Measurements from ENCODE around the gene LEMD2.

The LEMD2 gene

DNA sequence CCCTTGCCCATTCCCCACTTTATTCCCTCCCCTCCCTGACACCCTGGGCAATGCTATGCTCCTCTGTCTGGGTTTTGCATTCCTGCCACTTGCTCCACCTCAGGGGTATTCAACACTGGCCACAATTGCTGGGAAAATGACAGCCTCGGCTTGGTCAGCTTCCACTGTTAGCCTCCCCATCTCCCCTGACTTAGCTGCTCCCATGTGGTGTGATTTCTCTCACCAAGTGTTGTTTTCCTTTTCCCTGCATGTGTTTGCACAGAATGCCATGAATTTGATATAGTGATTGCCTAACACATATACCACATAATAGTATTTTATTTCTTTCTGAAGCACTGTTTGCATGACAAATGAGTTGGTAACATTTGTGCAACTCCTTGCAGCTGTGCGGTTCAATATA lies 1.4 kb upstream of the LEMD2 start:
- no peak for DNase-seq (ENCODE audit: low read depth)
- peaks cover 22% of the 10 kb centered on the region for H3K27me3 ChIP-seq (replicated peaks; ENCODE audit: control insufficient read depth, insufficient read depth, low read length)
- H3K9ac ChIP-seq (ENCODE audit: low read length), result no peak overlapping the region
- no peak overlapping the region for H3K4me3 ChIP-seq (ENCODE audit: low read length)
- H3K4me1 ChIP-seq (ENCODE audit: control insufficient read depth, insufficient read depth, low read length), result peaks cover 57% of the 10 kb centered on the region
- H3K36me3 ChIP-seq (ENCODE audit: control insufficient read depth, insufficient read depth, low read length, severe bottlenecking), result no peaks in the 10 kb centered on the region
- H3K9me3 ChIP-seq (ENCODE audit: control insufficient read depth, low read length), result no peaks in the 10 kb centered on the region

GRCh38 chr6:33789550-33789895 lies 593 bp upstream of the LEMD2 start:
- H3K36me3 ChIP-seq (ENCODE audit: control insufficient read depth, insufficient read depth, low read length, severe bottlenecking), result peaks cover 5% of the 10 kb centered on the region
- DNase-seq (ENCODE audit: low read depth), result no peak
- H3K4me3 ChIP-seq (ENCODE audit: low read length), result peak overlapping the region; percentile 88
- peaks cover 21% of the 10 kb centered on the region for H3K27me3 ChIP-seq (replicated peaks; ENCODE audit: control insufficient read depth, insufficient read depth, low read length)
- H3K4me1 ChIP-seq (ENCODE audit: control insufficient read depth, insufficient read depth, low read length), result peaks cover 62% of the 10 kb centered on the region
- peak overlapping the region; percentile 74 for H3K9ac ChIP-seq (ENCODE audit: low read length)
- no peaks in the 10 kb centered on the region for H3K9me3 ChIP-seq (ENCODE audit: control insufficient read depth, low read length)

DNA sequence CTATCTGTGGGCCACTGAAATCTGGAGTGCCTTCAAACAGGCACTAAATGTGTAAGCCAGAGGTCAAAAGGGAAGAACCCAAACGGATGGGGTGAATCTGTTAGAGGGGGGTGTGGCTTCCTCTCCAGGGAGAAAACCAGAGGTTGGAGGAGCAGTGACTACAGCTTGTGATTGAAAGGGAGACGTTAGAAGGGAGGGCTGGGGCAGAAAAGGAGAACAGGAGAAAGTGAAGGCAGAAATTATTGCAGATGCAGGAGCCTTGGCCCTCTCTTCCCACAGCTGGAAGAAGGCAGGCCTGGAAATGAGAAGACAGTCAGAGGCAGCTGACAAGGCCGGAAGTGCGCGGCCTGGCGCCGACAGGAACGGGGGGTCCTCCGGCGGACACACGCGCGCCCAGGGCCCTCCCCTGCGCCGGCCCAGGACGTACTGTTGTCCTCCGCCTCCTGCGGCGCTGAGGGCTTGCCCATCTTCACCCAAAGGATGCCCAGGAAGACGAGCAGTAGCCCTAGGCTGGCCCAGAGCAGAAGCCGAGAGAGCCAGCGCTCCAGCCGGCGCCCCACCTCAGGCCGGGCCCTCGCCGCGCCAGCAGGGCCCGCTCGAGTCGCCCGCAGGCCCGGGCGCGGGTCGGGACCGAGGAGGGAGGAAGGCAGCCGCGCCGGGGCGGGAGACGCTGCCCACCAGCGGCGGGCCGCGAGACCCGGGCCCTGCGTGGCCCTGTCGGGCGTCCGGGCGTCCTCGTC lies 806 bp downstream of the LEMD2 start:
- Histone ChIP-seq H3K27me3 (replicated peaks; ENCODE audit: control insufficient read depth, insufficient read depth, low read length) (peaks cover 8% of the 10 kb centered on the region), H3K9ac (ENCODE audit: low read length) (peak overlapping the region; percentile 96), H3K4me1 (ENCODE audit: control insufficient read depth, insufficient read depth, low read length) (peaks cover 62% of the 10 kb centered on the region), H3K9me3 (ENCODE audit: control insufficient read depth, low read length) (no peaks in the 10 kb centered on the region), H3K36me3 (ENCODE audit: control insufficient read depth, insufficient read depth, low read length, severe bottlenecking) (peaks cover 17% of the 10 kb centered on the region), H3K4me3 (ENCODE audit: low read length) (peak overlapping the region; percentile 88)
- peak; percentile 84 for DNase-seq (ENCODE audit: low read depth)

DNA sequence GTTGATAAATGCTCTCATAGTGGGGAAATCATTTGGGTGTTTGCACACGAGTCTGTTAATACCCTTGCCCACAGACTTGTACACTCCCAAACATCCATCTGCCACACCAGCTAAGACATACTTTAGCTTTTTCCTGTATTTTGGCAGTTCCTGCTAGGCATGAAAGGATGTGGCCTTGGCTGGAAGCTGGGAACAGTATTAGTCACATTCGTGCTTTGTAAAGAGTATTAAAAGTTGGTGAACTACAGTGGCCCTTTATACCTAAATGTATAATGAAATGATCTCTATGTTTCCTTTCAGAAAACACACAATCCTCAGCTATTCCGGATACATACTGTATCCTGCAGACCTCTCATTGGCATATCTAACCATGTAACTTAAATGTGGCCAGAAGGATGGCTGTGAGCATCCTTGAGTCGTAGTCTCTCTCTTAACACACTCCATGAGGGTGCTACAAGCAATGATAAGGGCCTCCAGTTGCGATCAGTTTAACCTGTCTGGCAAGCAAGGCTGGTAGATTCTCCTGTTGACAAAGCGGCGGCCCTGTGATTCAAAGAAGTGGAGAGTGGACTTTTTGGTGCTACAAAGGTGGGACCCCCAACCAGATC lies 1.5 kb downstream of the LEMD2 start:
- H3K9ac ChIP-seq (ENCODE audit: low read length), result peak overlapping the region; percentile 96
- no peaks in the 10 kb centered on the region for H3K9me3 ChIP-seq (ENCODE audit: control insufficient read depth, low read length)
- peaks cover 2% of the 10 kb centered on the region for H3K27me3 ChIP-seq (replicated peaks; ENCODE audit: control insufficient read depth, insufficient read depth, low read length)
- H3K36me3 ChIP-seq (ENCODE audit: control insufficient read depth, insufficient read depth, low read length, severe bottlenecking), result peaks cover 24% of the 10 kb centered on the region
- peak overlapping the region; percentile 88 for H3K4me3 ChIP-seq (ENCODE audit: low read length)
- H3K4me1 ChIP-seq (ENCODE audit: control insufficient read depth, insufficient read depth, low read length), result peaks cover 62% of the 10 kb centered on the region
- DNase-seq (ENCODE audit: low read depth), result peak; percentile 32

GRCh38 chr6:33786736-33787135 lies 2.2 kb downstream of the LEMD2 start:
- no peak for DNase-seq (ENCODE audit: low read depth)
- Histone ChIP-seq H3K4me3 (ENCODE audit: low read length) (peak overlapping the region; percentile 88), H3K9ac (ENCODE audit: low read length) (peak overlapping the region; percentile 96), H3K27me3 (replicated peaks; ENCODE audit: control insufficient read depth, insufficient read depth, low read length) (no peaks in the 10 kb centered on the region), H3K9me3 (ENCODE audit: control insufficient read depth, low read length) (no peaks in the 10 kb centered on the region), H3K4me1 (ENCODE audit: control insufficient read depth, insufficient read depth, low read length) (peaks cover 61% of the 10 kb centered on the region), H3K36me3 (ENCODE audit: control insufficient read depth, insufficient read depth, low read length, severe bottlenecking) (peaks cover 28% of the 10 kb centered on the region)

- Histone ChIP-seq H3K36me3 (ENCODE audit: control insufficient read depth, insufficient read depth, low read length, severe bottlenecking) (peaks cover 37% of the 10 kb centered on the region), H3K4me3 (ENCODE audit: low read length) (peak overlapping the region; percentile 88), H3K4me1 (ENCODE audit: control insufficient read depth, insufficient read depth, low read length) (peaks cover 61% of the 10 kb centered on the region), H3K27me3 (replicated peaks; ENCODE audit: control insufficient read depth, insufficient read depth, low read length) (no peaks in the 10 kb centered on the region), H3K9me3 (ENCODE audit: control insufficient read depth, low read length) (no peaks in the 10 kb centered on the region), H3K9ac (ENCODE audit: low read length) (peak overlapping the region; percentile 96)
- peak; percentile 51 for DNase-seq (ENCODE audit: low read depth)
These were observed 3.2 kb downstream of the LEMD2 start for GRCh38 chr6:33785778-33786177.

DNA sequence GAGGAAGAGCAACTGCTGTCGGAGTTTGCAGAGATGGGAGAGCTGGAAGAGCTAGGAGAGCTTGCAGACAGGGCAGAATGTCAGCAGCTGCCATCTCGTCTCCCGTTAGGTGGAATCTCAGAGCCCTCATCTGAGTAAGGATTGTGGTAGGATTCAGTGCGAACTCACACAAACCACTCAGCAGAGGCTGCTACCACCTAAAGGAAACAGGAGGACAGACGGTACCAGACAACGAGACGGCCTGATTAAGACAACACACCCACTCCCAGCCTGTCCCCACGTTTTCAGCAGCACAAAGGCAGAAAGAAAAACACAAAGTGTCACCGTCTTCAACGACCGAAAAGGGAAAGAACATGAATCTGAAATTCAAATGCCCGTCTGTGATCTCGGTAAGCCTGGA lies 4.1 kb downstream of the LEMD2 start:
- DNase-seq (ENCODE audit: low read depth), result no peak
- no peaks in the 10 kb centered on the region for H3K9me3 ChIP-seq (ENCODE audit: control insufficient read depth, low read length)
- no peaks in the 10 kb centered on the region for H3K27me3 ChIP-seq (replicated peaks; ENCODE audit: control insufficient read depth, insufficient read depth, low read length)
- no peak overlapping the region for H3K4me3 ChIP-seq (ENCODE audit: low read length)
- H3K4me1 ChIP-seq (ENCODE audit: control insufficient read depth, insufficient read depth, low read length), result peaks cover 52% of the 10 kb centered on the region
- peak overlapping the region; percentile 96 for H3K9ac ChIP-seq (ENCODE audit: low read length)
- peaks cover 46% of the 10 kb centered on the region for H3K36me3 ChIP-seq (ENCODE audit: control insufficient read depth, insufficient read depth, low read length, severe bottlenecking)

DNA sequence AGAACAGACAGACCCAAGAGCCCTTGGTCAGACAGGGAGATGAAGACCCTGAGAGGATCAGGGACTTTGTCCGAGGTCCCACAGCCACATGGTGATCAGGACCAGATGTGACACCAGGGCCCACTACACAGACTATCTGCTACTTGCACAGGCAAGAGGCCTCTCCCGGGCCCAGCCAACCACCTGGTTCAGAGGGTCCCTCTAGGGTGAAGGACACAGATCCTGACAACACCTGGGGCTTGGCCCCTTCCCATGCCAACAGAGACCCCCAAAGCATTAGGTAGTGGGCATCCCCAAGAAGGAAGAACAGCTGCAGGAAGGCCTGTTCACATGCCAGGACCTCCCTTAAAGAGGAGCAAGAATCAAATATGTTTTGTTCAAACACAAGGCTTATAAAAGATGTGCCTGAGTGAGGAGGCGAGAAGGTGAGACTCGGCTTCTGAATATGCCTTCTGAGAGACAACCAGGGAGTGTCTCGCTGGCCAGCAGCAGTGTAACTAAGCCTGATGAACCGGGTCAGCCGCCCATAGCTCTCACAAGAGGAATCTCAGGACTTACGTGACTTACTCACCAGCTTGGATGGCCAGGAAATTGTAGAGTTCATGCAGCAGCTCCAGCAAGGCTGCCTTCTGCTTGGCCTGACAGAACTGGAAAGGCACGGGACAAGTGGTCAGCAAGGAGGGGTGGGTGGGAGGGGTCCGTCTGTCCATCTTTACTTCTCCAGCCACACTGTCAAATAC lies 5.0 kb downstream of the LEMD2 start:
- no peak for DNase-seq (ENCODE audit: low read depth)
- peaks cover 44% of the 10 kb centered on the region for H3K4me1 ChIP-seq (ENCODE audit: control insufficient read depth, insufficient read depth, low read length)
- peaks cover 55% of the 10 kb centered on the region for H3K36me3 ChIP-seq (ENCODE audit: control insufficient read depth, insufficient read depth, low read length, severe bottlenecking)
- H3K9me3 ChIP-seq (ENCODE audit: control insufficient read depth, low read length), result no peaks in the 10 kb centered on the region
- H3K4me3 ChIP-seq (ENCODE audit: low read length), result no peak overlapping the region
- no peaks in the 10 kb centered on the region for H3K27me3 ChIP-seq (replicated peaks; ENCODE audit: control insufficient read depth, insufficient read depth, low read length)
- no peak overlapping the region for H3K9ac ChIP-seq (ENCODE audit: low read length)

GRCh38 chr6:33782561-33782960 lies 6.4 kb downstream of the LEMD2 start:
- Histone ChIP-seq H3K27me3 (replicated peaks; ENCODE audit: control insufficient read depth, insufficient read depth, low read length) (no peaks in the 10 kb centered on the region), H3K36me3 (ENCODE audit: control insufficient read depth, insufficient read depth, low read length, severe bottlenecking) (peaks cover 69% of the 10 kb centered on the region), H3K4me3 (ENCODE audit: low read length) (no peak overlapping the region), H3K9ac (ENCODE audit: low read length) (no peak overlapping the region), H3K9me3 (ENCODE audit: control insufficient read depth, low read length) (no peaks in the 10 kb centered on the region), H3K4me1 (ENCODE audit: control insufficient read depth, insufficient read depth, low read length) (peaks cover 40% of the 10 kb centered on the region)
- no peak for DNase-seq (ENCODE audit: low read depth)

- Histone ChIP-seq H3K9me3 (ENCODE audit: control insufficient read depth, low read length) (no peaks in the 10 kb centered on the region), H3K27me3 (replicated peaks; ENCODE audit: control insufficient read depth, insufficient read depth, low read length) (no peaks in the 10 kb centered on the region), H3K4me1 (ENCODE audit: control insufficient read depth, insufficient read depth, low read length) (peaks cover 28% of the 10 kb centered on the region), H3K36me3 (ENCODE audit: control insufficient read depth, insufficient read depth, low read length, severe bottlenecking) (peaks cover 81% of the 10 kb centered on the region), H3K4me3 (ENCODE audit: low read length) (no peak overlapping the region), H3K9ac (ENCODE audit: low read length) (no peak overlapping the region)
- peak; percentile 65 for DNase-seq (ENCODE audit: low read depth)
These were observed 7.6 kb downstream of the LEMD2 start for GRCh38 chr6:33781131-33781975.

- no peak overlapping the region for H3K9ac ChIP-seq (ENCODE audit: low read length)
- peaks cover 94% of the 10 kb centered on the region for H3K36me3 ChIP-seq (ENCODE audit: control insufficient read depth, insufficient read depth, low read length, severe bottlenecking)
- no peaks in the 10 kb centered on the region for H3K9me3 ChIP-seq (ENCODE audit: control insufficient read depth, low read length)
- peaks cover 13% of the 10 kb centered on the region for H3K4me1 ChIP-seq (ENCODE audit: control insufficient read depth, insufficient read depth, low read length)
- no peaks in the 10 kb centered on the region for H3K27me3 ChIP-seq (replicated peaks; ENCODE audit: control insufficient read depth, insufficient read depth, low read length)
- H3K4me3 ChIP-seq (ENCODE audit: low read length), result no peak overlapping the region
- no peak for DNase-seq (ENCODE audit: low read depth)
These were observed 9.0 kb downstream of the LEMD2 start for GRCh38 chr6:33779895-33780294.

Measured in adipocyte (in vitro differentiated cells).